ENCODE results near the gene PRRT1B.

Gene PRRT1B

GRCh38 chr9:131554087-131554842, 8.9 kb downstream of the PRRT1B start:
- FAIRE-seq = no peak

GRCh38 chr9:131554843-131555351, 9.6 kb downstream of the PRRT1B start:
- FAIRE-seq = no peak

GRCh38 chr9:131555841-131556673, 10.7 kb downstream of the PRRT1B start:
- no peak for FAIRE-seq

- FAIRE-seq = no peak
Measured at GRCh38 chr9:131557855-131558548, 12.7 kb downstream of the PRRT1B start.

- no peak for FAIRE-seq
Measured at GRCh38 chr9:131559421-131560000, 14.2 kb downstream of the PRRT1B start.

- FAIRE-seq = no peak
Measured at GRCh38 chr9:131562032-131562959, 17.0 kb downstream of the PRRT1B start.

GRCh38 chr9:131565369-131565768, 20.0 kb downstream of the PRRT1B start:
- no peak for FAIRE-seq

GRCh38 chr9:131566158-131566557, 20.8 kb downstream of the PRRT1B start:
- FAIRE-seq = no peak

- no peak for FAIRE-seq
Measured at GRCh38 chr9:131567910-131568309, 22.6 kb downstream of the PRRT1B start.

GRCh38 chr9:131574730-131575640, 29.7 kb downstream of the PRRT1B start:
- no peak for FAIRE-seq

GRCh38 chr9:131575946-131576853, 30.9 kb downstream of the PRRT1B start:
- FAIRE-seq = no peak

- no peak for FAIRE-seq
Measured at GRCh38 chr9:131577005-131578000, 32.0 kb downstream of the PRRT1B start.

GRCh38 chr9:131578021-131578420, 32.7 kb downstream of the PRRT1B start:
- no peak for FAIRE-seq

GRCh38 chr9:131578731-131579504, 33.6 kb downstream of the PRRT1B start:
- no peak for FAIRE-seq

- no peak for FAIRE-seq
Measured at GRCh38 chr9:131579789-131580211, 34.5 kb downstream of the PRRT1B start.

GRCh38 chr9:131580358-131580757, 35.0 kb downstream of the PRRT1B start:
- no peak for FAIRE-seq

GRCh38 chr9:131582056-131582455, 36.7 kb downstream of the PRRT1B start:
- FAIRE-seq = no peak

All from G401.6 (cell line).